ENCODE measurements around the gene SERTM1. TPM values are rescaled to one million over a fixed set of nuclear protein-coding genes. Genes with fewer than 3 reads are reported as not detected.

The SERTM1 gene
- total RNA-seq (2021; fragmentation: NEBNext Ultra II Directional; extraction: Animal tissue kit (Norgen Biotek cat#: 25700)) (1.4 and 1.6 TPM in 2 replicates), polyA plus RNA-seq (2011; rRNA removed) (0.48 and 0.49 TPM in 2 replicates), polyA minus RNA-seq (2011; rRNA and poly(A)+ RNA removed) (0.41 and 1.0 TPM in 2 replicates)
- polyA plus RNA-seq (2011; cell fraction: cytosol; rRNA removed), result 0.56 TPM
- polyA plus RNA-seq (2011; cell fraction: nucleus; rRNA removed), result 0.23 TPM
- 0.50 to 0.74 TPM (median 0.56 TPM) in 4 replicates for polyA plus RNA-seq (2012, experiment 1 of 2)
- polyA plus RNA-seq (2012, experiment 2 of 2), result 0.24 TPM
- 1.8 TPM for polyA plus RNA-seq (2013, experiment 1 of 2)
- polyA plus RNA-seq (2013, experiment 2 of 2), result 1.7 TPM
- polyA minus RNA-seq (2011; cell fraction: cytosol; rRNA and poly(A)+ RNA removed), result 0.44 TPM
- 0.50 TPM for polyA minus RNA-seq (2011; cell fraction: nucleus; rRNA and poly(A)+ RNA removed)
- long read RNA-seq, experiment 1, partial matches to known transcripts, result 0 of 2 reads
- long read RNA-seq, experiment 1, other reads (novel, unspliced or antisense), result 1 of 2 reads
- long read RNA-seq, experiment 2, partial matches to known transcripts, result 0 of 1 reads
- long read RNA-seq, experiment 2, other reads (novel, unspliced or antisense), result 1 of 1 reads

GRCh38 chr13:36673838-36674326 lies at the start of gene SERTM1:
TSS of gene SERTM1 (plus strand) at chr13:36674020. CDS start at chr13:36695079, 21,059 bp downstream.
- ChIA-PET POLR2A (ENCODE audit: partially characterized antibody) (interaction anchor here (0.8 kb wide), 1 partner anchor 89 kb away, joined by 3 read pairs; no protein-coding TSS in a partner anchor), CTCF (ENCODE audit: partially characterized antibody) (interaction anchor here (1.5 kb wide), 1 partner anchor 11 kb away, joined by 5 read pairs; no protein-coding TSS in a partner anchor)
- H3K9ac ChIP-seq (replicated peaks in 1 of 4; ENCODE audit: extremely low read depth in 1 of 4, low read depth in 3 of 4, low read length in 3 of 4), result peak within 1 kb of the TSS in 1 of 4 experiments; percentile 37; a peak in 2 of 7 replicates
- peak within 1 kb of the TSS; percentile 86; the same call in 1 of the 2 replicates for H4K8ac ChIP-seq (ENCODE audit: extremely low read depth, insufficient read depth, low read length)
- H2AK5ac ChIP-seq (ENCODE audit: low read depth, low read length), result no peak within 1 kb of the TSS
- H2BK120ac ChIP-seq (replicated peaks; ENCODE audit: low read depth, low read length), result no peak within 1 kb of the TSS
- H4K5ac ChIP-seq (ENCODE audit: insufficient read length, low read depth, low read length), result no peak within 1 kb of the TSS
- H2BK12ac ChIP-seq (ENCODE audit: low read depth, low read length), result no peak within 1 kb of the TSS
- peaks cover 2% of the 10 kb centered on the region; the same call in 1 of the 2 replicates for H3K79me1 ChIP-seq (ENCODE audit: low read depth, low read length)
- no peak within 1 kb of the TSS for H2BK5ac ChIP-seq (ENCODE audit: low read depth, low read length)
- WGBS, 2 experiments (ENCODE audit: extremely low coverage in 1 of 2, insufficient coverage in 1 of 2, insufficient read length in 1 of 2, insufficient replicate concordance in 2 of 2, low coverage in 1 of 2, low lambda C conversion rate in 2 of 2, missing lambda C conversion rate in 1 of 2), result 1% methylated on average over 48 of the region's 56 CpGs; no CpG with 5 or more reads in 1 of the 2 experiments
- H4K20me1 ChIP-seq (replicated peaks in 1 of 2; ENCODE audit: control insufficient read depth in 1 of 2, insufficient read depth in 2 of 2, low read length in 2 of 2), result peaks cover 2 to 4% of the 10 kb centered on the region in 2 experiments
- no peak within 1 kb of the TSS for H3K56ac ChIP-seq (replicated peaks; ENCODE audit: insufficient read length, low read depth, low read length)
- no peak within 1 kb of the TSS for H3K27ac ChIP-seq (ENCODE audit: low read depth, low read length)
- peak within 1 kb of the TSS; percentile 97 to 98 for H3K4me2 ChIP-seq (ENCODE audit: insufficient read depth in 1 of 2, low read depth in 2 of 2, low read length in 2 of 2)
- peaks cover 13 to 37% (median 30%) of the 10 kb centered on the region in 4 experiments for H3K27me3 ChIP-seq (replicated peaks in 1 of 4; ENCODE audit: control insufficient read depth in 3 of 4, extremely low read depth in 1 of 4, insufficient read depth in 3 of 4, low read length in 3 of 4)
- H4K91ac ChIP-seq (replicated peaks; ENCODE audit: insufficient read length, low read length), result no peak within 1 kb of the TSS
- H3K9me3 ChIP-seq (ENCODE audit: insufficient read depth in 2 of 2, low read depth in 1 of 2, low read length in 1 of 2), result no peaks in the 10 kb centered on the region
- H2BK20ac ChIP-seq (ENCODE audit: low read length), result no peak within 1 kb of the TSS
- no peak within 1 kb of the TSS for H2BK15ac ChIP-seq (ENCODE audit: low read length)
- no peaks in the 10 kb centered on the region for H3K79me2 ChIP-seq (ENCODE audit: control insufficient read depth in 1 of 2, insufficient read depth in 2 of 2, low read length in 2 of 2)
- H2AFZ ChIP-seq (ENCODE audit: low read length), result peak within 1 kb of the TSS; percentile 71
- no peak within 1 kb of the TSS for H3K18ac ChIP-seq (ENCODE audit: extremely low read depth, low read length)
- no peaks in the 10 kb centered on the region for H3K36me3 ChIP-seq (ENCODE audit: control insufficient read depth in 2 of 4, insufficient read depth in 4 of 4, low read length in 3 of 4)
- H3K23ac ChIP-seq (ENCODE audit: insufficient read length), result no peak within 1 kb of the TSS
- H3K14ac ChIP-seq (ENCODE audit: insufficient read length), result no peak within 1 kb of the TSS
- H3K4me3 ChIP-seq (ENCODE audit: extremely low read depth in 1 of 4, insufficient read depth in 2 of 4, low read depth in 3 of 4, low read length in 4 of 4), result peak within 1 kb of the TSS; percentile 41 to 72 (median 68)
- H3K4me1 ChIP-seq (replicated peaks in 1 of 4; ENCODE audit: control insufficient read depth in 3 of 4, insufficient read depth in 4 of 4, low read length in 3 of 4), result peaks cover 3 to 7% (median 4%) of the 10 kb centered on the region in 4 experiments; a peak in 5 of 7 replicates
- FAIRE-seq (no peak), DNase-seq (ENCODE audit: low read depth in 1 of 2, low spot score in 2 of 2) (peak; percentile 27 to 81)
- H3K4ac ChIP-seq (replicated peaks; ENCODE audit: insufficient read length, low read depth, low read length), result no peak within 1 kb of the TSS
- H3K23me2 ChIP-seq (ENCODE audit: low read depth, low read length), result peaks cover 9% of the 10 kb centered on the region
- peak; percentile 65; the same call in 1 of the 2 replicates for TF ChIP-seq MAX (IDR thresholded peaks at IDR 0.05)
- TF ChIP-seq BCL11A (IDR thresholded peaks at IDR 0.05; ENCODE audit: low read depth in 2 of 2, low read length in 2 of 2), result no peak
- TF ChIP-seq RAD21 (IDR thresholded peaks at IDR 0.05 in 1 of 2, conservative IDR thresholded peaks at IDR 0.05 in 1 of 2; ENCODE audit: low read depth in 2 of 2, low read length in 2 of 2), result peak in 1 of 2 experiments; percentile 19; a peak in 2 of 4 replicates
- TF ChIP-seq TEAD4 (IDR thresholded peaks at IDR 0.05; ENCODE audit: low read depth, low read length), result peak; percentile 96
- TF ChIP-seq YY1 (IDR thresholded peaks at IDR 0.05; ENCODE audit: low read depth, low read length), result peak; percentile 63; the same call in 1 of the 2 replicates
- no peak for TF ChIP-seq CBX5 (IDR thresholded peaks at IDR 0.05; ENCODE audit: low read depth, low read length)
- TF ChIP-seq CREB1 (IDR thresholded peaks at IDR 0.05), result peak; percentile 57; the same call in 1 of the 2 replicates
- TF ChIP-seq ASH2L (IDR thresholded peaks at IDR 0.05; ENCODE audit: low read length), result peak; percentile 38
- TF ChIP-seq E2F6 (IDR thresholded peaks at IDR 0.05), result 0 out of 2 replicates have a peak, but pooled peaks have one; percentile 22
